WTC11 (cell line): ENCODE results near the gene ITCH. TPM values are rescaled to one million over a fixed set of nuclear protein-coding genes. Genes with fewer than 3 reads are reported as not detected.

Experiments used
- ATAC-seq: fragments of 200-7000 bp; cut with Tn5 transposase; 2 replicates; pipeline ENCODE4 v1.10.0; 2021; ENCODE audit warnings: mild to moderate bottlenecking, moderate library complexity
- CTCF ChIA-PET: fragments of 300-600 bp; sonication (Branson Sonifier 250); formaldehyde crosslinking; loops from one replicate; lab custom pipeline; 2021; ENCODE audit warnings: antibody characterized with exemption; lab: Charles Lee
- POLR2A ChIA-PET: fragments of 350-600 bp; sonication (Branson Sonifier 250); formaldehyde crosslinking; loops from one replicate; lab custom pipeline; 2021; ENCODE audit warnings: antibody characterized with exemption; lab: Charles Lee
- DNase-seq: peaks from one replicate; pipeline ENCODE4 v3.0.0; 2021; ENCODE audit warnings: low spot score
- H3K27ac Mint-ChIP-seq: 2 replicates; pipeline ENCODE4 v1.8.0; 2021; ENCODE audit warnings: mixed read lengths
- H3K27me3 Mint-ChIP-seq: 2 replicates; pipeline ENCODE4 v1.8.0; 2021; ENCODE audit warnings: low read depth, mild to moderate bottlenecking, moderate library complexity, mixed read lengths
- H3K36me3 Mint-ChIP-seq: 2 replicates; pipeline ENCODE4 v1.8.0; 2021; ENCODE audit warnings: mixed read lengths
- H3K4me1 Mint-ChIP-seq: 2 replicates; pipeline ENCODE4 v1.8.0; 2022; ENCODE audit warnings: mixed read lengths
- H3K4me3 Mint-ChIP-seq: 2 replicates; pipeline ENCODE4 v1.8.0; 2021; ENCODE audit warnings: mild to moderate bottlenecking, moderate library complexity, mixed read lengths
- H3K9me3 Mint-ChIP-seq: 2 replicates; pipeline ENCODE4 v1.8.0; 2021; ENCODE audit warnings: mixed read lengths
- AFF4 ChIP-seq: sonication (generic); formaldehyde crosslinking; IDR thresholded peaks from 2 replicates; pipeline ENCODE4 v1.8.1; 2023; ENCODE audit warnings: mild to moderate bottlenecking, missing genetic modification reagents, borderline replicate concordance
- ARID4B ChIP-seq: sonication (generic); formaldehyde crosslinking; IDR thresholded peaks from 2 replicates; pipeline ENCODE4 v1.8.0; 2023; ENCODE audit warnings: missing genetic modification reagents, mild to moderate bottlenecking, borderline replicate concordance
- E2F5 ChIP-seq: sonication (generic); formaldehyde crosslinking; IDR thresholded peaks from 2 replicates; pipeline ENCODE4 v1.8.1; 2022; ENCODE audit warnings: mild to moderate bottlenecking, moderate library complexity, missing genetic modification reagents
- EMX1 ChIP-seq: fragments of 250-450 bp; sonication (Bioruptor Pico); IDR thresholded peaks from 2 replicates; pipeline ENCODE4 v1.8.0; 2021; ENCODE audit warnings: mild to moderate bottlenecking
- ESRRA ChIP-seq: sonication (generic); formaldehyde crosslinking; IDR thresholded peaks from 2 replicates; pipeline ENCODE4 v1.8.1; 2022; ENCODE audit warnings: mild to moderate bottlenecking, missing genetic modification reagents, borderline replicate concordance
- GABPB1 ChIP-seq: sonication (generic); formaldehyde crosslinking; IDR thresholded peaks from 2 replicates; pipeline ENCODE4 v1.8.1; 2023; ENCODE audit warnings: mild to moderate bottlenecking, missing genetic modification reagents
- GRHL2 ChIP-seq: fragments of 250-450 bp; sonication (Bioruptor Pico); IDR thresholded peaks from 2 replicates; pipeline ENCODE4 v1.8.0; 2022; ENCODE audit warnings: mild to moderate bottlenecking, moderate library complexity; ENCODE audit not compliant: insufficient replicate concordance, severe bottlenecking
- IRF1 ChIP-seq: sonication (generic); formaldehyde crosslinking; IDR thresholded peaks from 2 replicates; pipeline ENCODE4 v1.8.0; 2023; ENCODE audit warnings: missing genetic modification reagents
- JUN ChIP-seq: sonication (generic); formaldehyde crosslinking; IDR thresholded peaks from 2 replicates; pipeline ENCODE4 v1.8.0; 2023; ENCODE audit warnings: mild to moderate bottlenecking, missing genetic modification reagents
- KAT7 ChIP-seq: sonication (generic); formaldehyde crosslinking; IDR thresholded peaks from 2 replicates; pipeline ENCODE4 v1.8.1; 2023; ENCODE audit warnings: missing genetic modification reagents, mild to moderate bottlenecking, borderline replicate concordance
- PREB ChIP-seq: sonication (generic); formaldehyde crosslinking; IDR thresholded peaks from 2 replicates; pipeline ENCODE4 v1.8.1; 2022; ENCODE audit warnings: mild to moderate bottlenecking, missing genetic modification reagents, moderate library complexity, borderline replicate concordance
- SP1 ChIP-seq: sonication (generic); formaldehyde crosslinking; conservative IDR thresholded peaks from 2 replicates; pipeline ENCODE4 v1.8.1; 2022; ENCODE audit warnings: missing genetic modification reagents
- TCF7 ChIP-seq: sonication (generic); formaldehyde crosslinking; IDR thresholded peaks from 2 replicates; pipeline ENCODE4 v1.8.0; 2022; ENCODE audit warnings: mild to moderate bottlenecking, low read depth, missing genetic modification reagents, moderate library complexity
- USF2 ChIP-seq: sonication (generic); formaldehyde crosslinking; IDR thresholded peaks from 2 replicates; pipeline ENCODE4 v1.8.1; 2023; ENCODE audit warnings: mild to moderate bottlenecking, missing genetic modification reagents, moderate library complexity
- ZNF219 ChIP-seq: sonication (generic); formaldehyde crosslinking; IDR thresholded peaks from 2 replicates; pipeline ENCODE4 v1.8.0; 2023; ENCODE audit warnings: missing genetic modification reagents, mild to moderate bottlenecking, borderline replicate concordance
- ZNF416 ChIP-seq: fragments of 250-450 bp; sonication (Bioruptor Pico); IDR thresholded peaks from 2 replicates; pipeline ENCODE4 v1.9.0; 2021; ENCODE audit warnings: mild to moderate bottlenecking, inconsistent platforms
- ZNF671 ChIP-seq: fragments of 250-450 bp; sonication (Bioruptor Pico); IDR thresholded peaks from 2 replicates; pipeline ENCODE4 v1.8.0; 2021; ENCODE audit warnings: mild to moderate bottlenecking
- total RNA-seq: library from RNA; stranded (reverse); gene quantifications from 3 replicates; pipeline ENCODE4 v1.2.3, GENCODE V29; 2021

The ITCH gene
- total RNA-seq, 1 experiment from 2014 or later = 35.8 TPM

GRCh38 chr20:34546751-34547181, 183.7 kb downstream of the ITCH start (continued):
- no peak for TF ChIP-seq E2F5
- no peak for TF ChIP-seq ZNF416 (CRISPR knock-in tag)
- no peak for TF ChIP-seq PREB (CRISPR knock-in tag)
- TF ChIP-seq AFF4 (CRISPR knock-in tag) = no peak
- TF ChIP-seq ESRRA = no peak
- TF ChIP-seq KAT7 (CRISPR knock-in tag) = no peak

GRCh38 chr20:34547844-34548613, 185.0 kb downstream of the ITCH start:
- ATAC-seq = no peak
- ChIA-PET POLR2A (no interaction called here), CTCF (interaction anchor here (2.6 kb wide), 1 partner anchor 14 kb away, joined by 10 read pairs; no protein-coding TSS in a partner anchor)
- Mint-ChIP-seq H3K4me1 (peaks cover 20% of the 10 kb centered on the region), H3K27ac (peak overlapping the region; percentile 27; the same call in 1 of the 2 replicates), H3K4me3 (no peak overlapping the region), H3K36me3 (no peaks in the 10 kb centered on the region), H3K9me3 (no peaks in the 10 kb centered on the region), H3K27me3 (0 out of 2 replicates have a peak, but pooled peaks cover 3% of the 10 kb centered on the region)
- no peak for DNase-seq
- no peak for TF ChIP-seq ESRRA
- TF ChIP-seq EMX1 (CRISPR knock-in tag) = no peak
- no peak for TF ChIP-seq USF2 (CRISPR knock-in tag)

- peaks cover 13% of the 10 kb centered on the region for H3K4me1 Mint-ChIP-seq
- no peaks in the 10 kb centered on the region for H3K36me3 Mint-ChIP-seq
- H3K27ac Mint-ChIP-seq = 0 out of 2 replicates have a peak overlapping the region, but pooled peaks have one; percentile 9
- ATAC-seq = peak; percentile 87
- peak; percentile 51 for DNase-seq
- H3K27me3 Mint-ChIP-seq = 0 out of 2 replicates have a peak, but pooled peaks cover 3% of the 10 kb centered on the region
- H3K9me3 Mint-ChIP-seq = no peaks in the 10 kb centered on the region
- CTCF ChIA-PET = interaction anchor here (0.7 to 2.6 kb wide), 11 partner anchors 9 to 359 kb away, joined by 3 to 10 read pairs (median 4); partner anchors contain the start of gene MAP1LC3A
- no peak overlapping the region for H3K4me3 Mint-ChIP-seq
- POLR2A ChIA-PET = interaction anchor here (0.8 kb wide), 1 partner anchor 9 kb away, joined by 4 read pairs; the partner anchor contains the start of gene MAP1LC3A
- TF ChIP-seq IRF1 (CRISPR knock-in tag) (no peak), GABPB1 (CRISPR knock-in tag) (no peak), TCF7 (CRISPR knock-in tag) (no peak), GRHL2 (CRISPR knock-in tag) (no peak), ZNF671 (CRISPR knock-in tag) (no peak), ARID4B (no peak), PREB (CRISPR knock-in tag) (no peak), JUN (no peak), ZNF219 (CRISPR knock-in tag) (no peak), EMX1 (CRISPR knock-in tag) (no peak), SP1 (CRISPR knock-in tag) (no peak)
These were observed 186.3 kb downstream of the ITCH start for GRCh38 chr20:34549291-34549928.
